ENCODE results near the gene TSN.

Gene TSN

DNA sequence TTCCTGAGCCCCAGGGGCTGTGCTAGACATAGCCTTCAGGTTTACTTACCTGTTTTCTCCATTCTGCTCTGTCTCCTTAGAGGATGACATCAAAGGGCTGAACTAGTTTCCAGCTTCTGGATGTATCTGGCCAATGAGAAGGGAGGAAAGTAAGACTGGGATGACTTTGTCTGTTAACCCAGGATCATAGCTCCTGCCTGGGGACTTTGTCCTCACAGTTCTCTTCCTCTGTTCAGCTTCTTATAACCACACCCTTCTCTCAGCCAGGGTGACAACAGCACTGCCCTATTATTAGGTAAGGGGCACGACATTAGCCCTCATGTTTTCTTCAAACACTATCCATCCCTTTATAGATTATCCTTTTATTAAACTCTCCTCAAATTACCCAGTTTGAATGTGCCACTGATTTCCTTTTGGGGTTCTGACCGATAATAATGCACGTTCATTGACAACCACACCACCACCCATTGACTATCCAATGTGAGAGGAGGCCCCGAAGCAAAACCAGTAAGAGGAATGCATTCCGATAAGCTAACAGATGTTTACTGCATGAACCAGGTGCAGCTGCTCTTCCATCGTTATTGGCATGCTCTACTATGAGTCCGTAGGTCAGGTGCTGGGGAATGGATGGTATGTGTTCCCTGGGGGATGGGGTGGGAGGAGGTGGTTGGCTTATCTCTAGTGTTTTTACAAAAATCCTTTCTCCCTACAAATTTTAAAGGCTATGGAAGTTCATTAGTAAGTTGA is 23.5 kb downstream of the TSN start:
- H3K4me1 ChIP-seq (ENCODE audit: control insufficient read depth in 1 of 2, insufficient read depth in 2 of 2, low read length in 2 of 2), result peaks cover 0 to 3% of the 10 kb centered on the region in 2 donors
- no peaks in the 10 kb centered on the region for H3K27me3 ChIP-seq (ENCODE audit: low read depth, low read length)
- no peak overlapping the region for H3K27ac ChIP-seq (ENCODE audit: low read length)
- no peak overlapping the region for H3K4me3 ChIP-seq (ENCODE audit: low read depth in 1 of 2, low read length in 2 of 2)
- no peaks in the 10 kb centered on the region for H3K36me3 ChIP-seq (ENCODE audit: control insufficient read depth in 1 of 2, insufficient read depth in 2 of 2, low read length in 2 of 2)
- H3K9me3 ChIP-seq (ENCODE audit: control insufficient read depth in 1 of 2, low read length in 2 of 2), result no peaks in the 10 kb centered on the region

DNA sequence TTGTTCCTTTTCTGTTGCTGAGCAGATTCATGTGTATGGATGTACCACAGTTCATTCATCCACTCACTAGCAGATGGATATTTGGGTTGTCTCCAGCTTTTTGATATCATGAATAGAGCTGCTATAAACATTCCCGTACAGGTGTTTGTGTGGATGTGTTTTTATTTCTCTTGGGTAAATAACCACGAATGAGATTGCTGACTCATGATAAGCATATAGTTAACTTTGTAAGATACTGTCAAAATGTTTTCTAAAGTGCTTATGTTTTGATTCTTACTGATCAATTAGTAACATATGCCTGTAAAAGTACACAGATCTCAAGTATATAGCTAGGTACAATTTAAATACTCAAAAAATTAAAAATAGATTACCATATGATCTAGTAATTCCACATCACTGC is 27.7 kb downstream of the TSN start:
- H3K36me3 ChIP-seq (ENCODE audit: control insufficient read depth in 1 of 2, insufficient read depth in 2 of 2, low read length in 2 of 2), result no peaks in the 10 kb centered on the region
- H3K27me3 ChIP-seq (ENCODE audit: low read depth, low read length), result no peaks in the 10 kb centered on the region
- H3K4me1 ChIP-seq (ENCODE audit: control insufficient read depth in 1 of 2, insufficient read depth in 2 of 2, low read length in 2 of 2), result peaks cover 0 to 3% of the 10 kb centered on the region in 2 donors
- H3K9me3 ChIP-seq (ENCODE audit: control insufficient read depth in 1 of 2, low read length in 2 of 2), result peaks cover 0 to 1% of the 10 kb centered on the region in 2 donors
- H3K4me3 ChIP-seq (ENCODE audit: low read depth in 1 of 2, low read length in 2 of 2), result no peak overlapping the region
- H3K27ac ChIP-seq (ENCODE audit: low read length), result no peak overlapping the region

- Histone ChIP-seq H3K27me3 (ENCODE audit: low read depth, low read length) (no peaks in the 10 kb centered on the region), H3K36me3 (ENCODE audit: control insufficient read depth in 1 of 2, insufficient read depth in 2 of 2, low read length in 2 of 2) (no peaks in the 10 kb centered on the region), H3K4me1 (ENCODE audit: control insufficient read depth in 1 of 2, insufficient read depth in 2 of 2, low read length in 2 of 2) (no peaks in the 10 kb centered on the region), H3K9me3 (ENCODE audit: control insufficient read depth in 1 of 2, low read length in 2 of 2) (peaks cover 4 to 5% of the 10 kb centered on the region in 2 donors), H3K4me3 (ENCODE audit: low read depth in 1 of 2, low read length in 2 of 2) (no peak overlapping the region), H3K27ac (ENCODE audit: low read length) (no peak overlapping the region)
Measured at GRCh38 chr2:121788685-121789084, 33.2 kb downstream of the TSN start.

DNA sequence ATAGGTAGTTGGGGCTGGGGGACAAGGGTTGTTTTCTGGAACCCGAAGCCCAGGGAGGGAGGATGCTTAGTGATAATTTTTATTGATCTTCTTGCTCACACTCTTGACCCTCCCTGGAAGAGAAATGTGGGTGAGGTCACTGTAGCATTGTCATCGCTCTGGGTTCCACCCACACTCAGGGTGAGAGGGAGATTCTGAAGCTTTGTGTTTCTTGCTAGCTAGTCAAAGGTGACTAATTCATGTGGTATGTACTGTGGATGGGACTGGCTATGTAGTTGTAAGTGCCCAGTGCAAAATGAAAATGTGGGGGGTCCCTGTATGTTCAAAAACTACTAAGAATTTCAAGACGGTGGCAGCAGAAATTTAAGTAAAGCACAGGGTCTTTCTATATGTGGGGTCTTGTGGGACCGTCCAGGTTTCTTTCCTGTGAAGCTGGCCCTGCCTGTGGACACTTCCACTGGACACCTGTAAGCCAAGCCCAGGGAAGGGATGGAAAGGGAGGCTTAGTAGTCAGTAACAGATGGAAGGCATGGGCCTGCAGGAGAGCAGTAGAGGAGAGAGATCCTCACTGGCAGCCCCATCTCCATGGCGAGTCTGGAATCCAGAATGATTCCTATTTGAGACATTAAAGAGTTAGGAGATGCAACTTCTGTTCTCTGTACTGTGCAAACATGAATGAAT is 35.0 kb downstream of the TSN start:
- Histone ChIP-seq H3K4me3 (ENCODE audit: low read depth in 1 of 2, low read length in 2 of 2) (no peak overlapping the region), H3K9me3 (ENCODE audit: control insufficient read depth in 1 of 2, low read length in 2 of 2) (peaks cover 4 to 5% of the 10 kb centered on the region in 2 donors), H3K27ac (ENCODE audit: low read length) (no peak overlapping the region), H3K36me3 (ENCODE audit: control insufficient read depth in 1 of 2, insufficient read depth in 2 of 2, low read length in 2 of 2) (no peaks in the 10 kb centered on the region), H3K4me1 (ENCODE audit: control insufficient read depth in 1 of 2, insufficient read depth in 2 of 2, low read length in 2 of 2) (no peaks in the 10 kb centered on the region), H3K27me3 (ENCODE audit: low read depth, low read length) (no peaks in the 10 kb centered on the region)

GRCh38 chr2:121791290-121791689 is 35.8 kb downstream of the TSN start:
- Histone ChIP-seq H3K4me1 (ENCODE audit: control insufficient read depth in 1 of 2, insufficient read depth in 2 of 2, low read length in 2 of 2) (no peaks in the 10 kb centered on the region), H3K9me3 (ENCODE audit: control insufficient read depth in 1 of 2, low read length in 2 of 2) (peaks cover 4 to 5% of the 10 kb centered on the region in 2 donors)

GRCh38 chr2:121791801-121792221 is 36.4 kb downstream of the TSN start:
- Histone ChIP-seq H3K4me1 (ENCODE audit: control insufficient read depth in 1 of 2, insufficient read depth in 2 of 2, low read length in 2 of 2) (no peaks in the 10 kb centered on the region), H3K9me3 (ENCODE audit: control insufficient read depth in 1 of 2, low read length in 2 of 2) (peaks cover 4 to 5% of the 10 kb centered on the region in 2 donors), H3K27me3 (ENCODE audit: low read depth, low read length) (no peaks in the 10 kb centered on the region), H3K36me3 (ENCODE audit: control insufficient read depth in 1 of 2, insufficient read depth in 2 of 2, low read length in 2 of 2) (no peaks in the 10 kb centered on the region), H3K27ac (ENCODE audit: low read length) (no peak overlapping the region), H3K4me3 (ENCODE audit: low read depth in 1 of 2, low read length in 2 of 2) (no peak overlapping the region)

More at GRCh38 chr2:121791290-121791689, 35.8 kb downstream of the TSN start:
- H3K27me3 ChIP-seq (ENCODE audit: low read depth, low read length), result no peaks in the 10 kb centered on the region
- H3K4me3 ChIP-seq (ENCODE audit: low read depth in 1 of 2, low read length in 2 of 2), result no peak overlapping the region
- no peaks in the 10 kb centered on the region for H3K36me3 ChIP-seq (ENCODE audit: control insufficient read depth in 1 of 2, insufficient read depth in 2 of 2, low read length in 2 of 2)
- no peak overlapping the region for H3K27ac ChIP-seq (ENCODE audit: low read length)

- Histone ChIP-seq H3K36me3 (ENCODE audit: control insufficient read depth in 1 of 2, insufficient read depth in 2 of 2, low read length in 2 of 2) (no peaks in the 10 kb centered on the region), H3K27me3 (ENCODE audit: low read depth, low read length) (no peaks in the 10 kb centered on the region), H3K9me3 (ENCODE audit: control insufficient read depth in 1 of 2, low read length in 2 of 2) (no peaks in the 10 kb centered on the region), H3K4me3 (ENCODE audit: low read depth in 1 of 2, low read length in 2 of 2) (no peak overlapping the region), H3K4me1 (ENCODE audit: control insufficient read depth in 1 of 2, insufficient read depth in 2 of 2, low read length in 2 of 2) (no peaks in the 10 kb centered on the region), H3K27ac (ENCODE audit: low read length) (no peak overlapping the region)
Measured at GRCh38 chr2:121793816-121794215, 38.4 kb downstream of the TSN start.

DNA sequence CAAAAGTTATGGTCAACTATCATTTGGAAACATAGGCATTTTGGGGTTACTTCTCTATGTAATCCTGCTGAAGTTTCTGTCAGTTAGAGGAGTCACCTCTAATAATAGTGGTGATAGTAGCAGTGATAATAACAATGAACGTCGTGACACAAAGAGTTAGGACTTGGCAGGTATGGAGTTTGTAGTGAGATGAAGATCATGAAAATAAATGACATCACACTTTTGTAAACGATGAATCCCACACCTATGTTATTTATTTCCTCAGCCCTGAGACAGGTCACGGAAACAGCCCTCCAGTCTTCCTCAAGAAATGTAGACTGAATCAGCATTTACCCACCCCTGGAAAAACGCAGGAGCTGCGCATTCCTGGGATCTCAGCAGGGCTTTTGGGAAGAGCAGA is 38.8 kb downstream of the TSN start:
- Histone ChIP-seq H3K36me3 (ENCODE audit: control insufficient read depth in 1 of 2, insufficient read depth in 2 of 2, low read length in 2 of 2) (no peaks in the 10 kb centered on the region), H3K27ac (ENCODE audit: low read length) (no peak overlapping the region), H3K27me3 (ENCODE audit: low read depth, low read length) (no peaks in the 10 kb centered on the region), H3K9me3 (ENCODE audit: control insufficient read depth in 1 of 2, low read length in 2 of 2) (no peaks in the 10 kb centered on the region), H3K4me1 (ENCODE audit: control insufficient read depth in 1 of 2, insufficient read depth in 2 of 2, low read length in 2 of 2) (no peaks in the 10 kb centered on the region), H3K4me3 (ENCODE audit: low read depth in 1 of 2, low read length in 2 of 2) (no peak overlapping the region)

DNA sequence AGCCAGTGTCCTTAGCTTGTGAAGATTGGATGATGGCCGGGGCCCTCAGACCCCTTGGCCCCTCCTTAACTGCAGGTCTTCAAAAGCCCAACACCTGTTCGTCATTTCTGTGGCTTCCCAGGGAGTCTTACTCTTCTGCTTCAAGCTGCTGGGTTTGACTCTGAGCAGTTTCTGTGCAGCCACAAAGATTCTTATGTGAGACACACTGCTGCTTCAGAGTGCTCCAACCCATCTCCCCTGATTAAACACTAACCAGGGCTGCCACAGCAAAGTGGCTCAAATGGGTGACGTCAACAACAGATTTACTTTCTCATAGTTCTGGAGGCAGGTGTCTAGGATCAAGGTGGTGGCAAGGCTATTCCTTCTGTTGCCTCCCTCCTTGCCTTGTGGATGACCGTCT is 40.8 kb downstream of the TSN start:
- Histone ChIP-seq H3K27ac (ENCODE audit: low read length) (no peak overlapping the region), H3K9me3 (ENCODE audit: control insufficient read depth in 1 of 2, low read length in 2 of 2) (no peaks in the 10 kb centered on the region), H3K27me3 (ENCODE audit: low read depth, low read length) (no peaks in the 10 kb centered on the region), H3K4me1 (ENCODE audit: control insufficient read depth in 1 of 2, insufficient read depth in 2 of 2, low read length in 2 of 2) (no peaks in the 10 kb centered on the region), H3K4me3 (ENCODE audit: low read depth in 1 of 2, low read length in 2 of 2) (no peak overlapping the region), H3K36me3 (ENCODE audit: control insufficient read depth in 1 of 2, insufficient read depth in 2 of 2, low read length in 2 of 2) (no peaks in the 10 kb centered on the region)

- no peak overlapping the region for H3K27ac ChIP-seq (ENCODE audit: low read length)
- no peaks in the 10 kb centered on the region for H3K27me3 ChIP-seq (ENCODE audit: low read depth, low read length)
- peaks cover 0 to 9% of the 10 kb centered on the region in 2 donors for H3K9me3 ChIP-seq (ENCODE audit: control insufficient read depth in 1 of 2, low read length in 2 of 2)
- H3K36me3 ChIP-seq (ENCODE audit: control insufficient read depth in 1 of 2, insufficient read depth in 2 of 2, low read length in 2 of 2), result no peaks in the 10 kb centered on the region
- no peak overlapping the region for H3K4me3 ChIP-seq (ENCODE audit: low read depth in 1 of 2, low read length in 2 of 2)
- H3K4me1 ChIP-seq (ENCODE audit: control insufficient read depth in 1 of 2, insufficient read depth in 2 of 2, low read length in 2 of 2), result no peaks in the 10 kb centered on the region
Measured at GRCh38 chr2:121798617-121799016, 43.2 kb downstream of the TSN start.

GRCh38 chr2:121801916-121802315 is 46.5 kb downstream of the TSN start:
- H3K36me3 ChIP-seq (ENCODE audit: control insufficient read depth in 1 of 2, insufficient read depth in 2 of 2, low read length in 2 of 2), result no peaks in the 10 kb centered on the region
- H3K9me3 ChIP-seq (ENCODE audit: control insufficient read depth in 1 of 2, low read length in 2 of 2), result peaks cover 0 to 9% of the 10 kb centered on the region in 2 donors
- H3K4me1 ChIP-seq (ENCODE audit: control insufficient read depth in 1 of 2, insufficient read depth in 2 of 2, low read length in 2 of 2), result no peaks in the 10 kb centered on the region
- no peak overlapping the region for H3K27ac ChIP-seq (ENCODE audit: low read length)
- H3K27me3 ChIP-seq (ENCODE audit: low read depth, low read length), result no peaks in the 10 kb centered on the region
- H3K4me3 ChIP-seq (ENCODE audit: low read depth in 1 of 2, low read length in 2 of 2), result no peak overlapping the region
